Stomach (tissue), 4 donors: Measurements from ENCODE around the gene MNAT1.

Experiments
- CTCF ChIP-seq, 7 experiments: fragments of 450-650 bp in 4 of 7; fragments of 200-600 bp in 3 of 7; sonication (generic) in 3 of 7; IDR thresholded peaks; one replicate each; pipeline ENCODE4 v1.5.1; 2016 to 2019; ENCODE audit warnings: antibody characterized with exemption in 7 of 7, control low read depth in 2 of 7, mild to moderate bottlenecking in 1 of 7
- POLR2A ChIP-seq, 4 donors: fragments of 450-650 bp; IDR thresholded peaks; one replicate each; pipeline ENCODE4 v1.6.1; 2016; ENCODE audit warnings: antibody characterized with exemption in 4 of 4, control low read depth in 2 of 4, mild to moderate bottlenecking in 1 of 4, moderate library complexity in 1 of 4
- POLR2AphosphoS5 ChIP-seq, 3 donors: sonication (generic); formaldehyde crosslinking; IDR thresholded peaks; one replicate each; pipeline ENCODE4 v1.6.1; 2016; ENCODE audit warnings: antibody characterized with exemption in 3 of 3

GRCh38 chr14:60986500-60986899 is 251.9 kb downstream of the MNAT1 start:
- TF ChIP-seq POLR2AphosphoS5 (IDR thresholded peaks at IDR 0.05): no peak
- TF ChIP-seq CTCF (IDR thresholded peaks at IDR 0.05): no peak
- no peak for TF ChIP-seq POLR2A (IDR thresholded peaks at IDR 0.05)
